NCI-H2107 treated with DMSO at 0.1 percent for 48 hours (cell line): ENCODE results near the gene MBNL3.
"Not testable (repeated sequence)": the region's sequence is repeated elsewhere in the genome, so short reads cannot be mapped to it uniquely, and the experiment has no call there.

ENCODE experiments used
- DNase-seq: peaks from one replicate; lab custom pipeline; 2025; ENCODE audit not compliant: unreplicated experiment; lab: John Stamatoyannopoulos, UW

The MBNL3 gene

GRCh38 chrX:132378281-132378680 lies 110.6 kb downstream of the MBNL3 start:
- no peak for DNase-seq

GRCh38 chrX:132375941-132376340 lies 112.9 kb downstream of the MBNL3 start:
- no peak for DNase-seq

GRCh38 chrX:132373610-132374009 lies 115.2 kb downstream of the MBNL3 start:
- no peak for DNase-seq

GRCh38 chrX:132369617-132370326 lies 119.1 kb downstream of the MBNL3 start:
- DNase-seq: no peak

- DNase-seq: no peak
Measured at GRCh38 chrX:132367984-132368383, 120.9 kb downstream of the MBNL3 start.

- DNase-seq: no peak
Measured at GRCh38 chrX:132367314-132367713, 121.5 kb downstream of the MBNL3 start.

GRCh38 chrX:132365490-132365889 lies 123.3 kb downstream of the MBNL3 start:
- DNase-seq: no peak

- no peak for DNase-seq
Measured at GRCh38 chrX:132364313-132364712, 124.5 kb downstream of the MBNL3 start.

GRCh38 chrX:132353430-132353829 lies 135.4 kb downstream of the MBNL3 start:
- DNase-seq: no peak

- DNase-seq: no peak
Measured at GRCh38 chrX:132336172-132336571, 152.7 kb downstream of the MBNL3 start.

- no peak for DNase-seq
Measured at GRCh38 chrX:132333351-132333750, 155.5 kb downstream of the MBNL3 start.

GRCh38 chrX:132331532-132331931 lies 157.3 kb downstream of the MBNL3 start:
- DNase-seq: no peak

GRCh38 chrX:132331000-132331399 lies 157.8 kb downstream of the MBNL3 start:
- DNase-seq: no peak

- no peak for DNase-seq
Measured at GRCh38 chrX:132330156-132330729, 158.6 kb downstream of the MBNL3 start.

- DNase-seq: not testable (repeated sequence)
Measured at GRCh38 chrX:132326960-132327359, 161.9 kb downstream of the MBNL3 start.
